ENCODE measurements around the gene INS.

- no peak for TF ChIP-seq EP300 (IDR thresholded peaks at IDR 0.05)
- TF ChIP-seq HMGXB4 (CRISPR knock-in tag; IDR thresholded peaks at IDR 0.05; ENCODE audit: borderline replicate concordance): no peak
- no peak for TF ChIP-seq ELK1 (IDR thresholded peaks at IDR 0.05; ENCODE audit: low read depth, low read length)
- no peak for TF ChIP-seq EHMT2 (IDR thresholded peaks at IDR 0.05; ENCODE audit: low read depth)
- TF ChIP-seq NPAS2 (CRISPR knock-in tag; IDR thresholded peaks at IDR 0.05; ENCODE audit: borderline replicate concordance): no peak
- TF ChIP-seq CTCF (IDR thresholded peaks at IDR 0.05): no peak
- TF ChIP-seq PBX3 (IDR thresholded peaks at IDR 0.05): no peak
Measured at GRCh38 chr11:2123628-2123960, 37.4 kb downstream of the INS start.

Data from A549 (cell line).